ENCODE data around the gene TRIP13. TPM values are rescaled to one million over a fixed set of nuclear protein-coding genes. Genes with fewer than 3 reads are reported as not detected.

The TRIP13 gene
- total RNA-seq, 1 donor from 2014 or later = 11.9 TPM

- peaks cover 26% of the 10 kb centered on the region for H3K36me3 Mint-ChIP-seq (ENCODE audit: insufficient read depth)
- no peak for DNase-seq (ENCODE audit: low spot score, unreplicated experiment)
- H3K27ac Mint-ChIP-seq = no peak overlapping the region
- TF ChIP-seq, protein P1, sequence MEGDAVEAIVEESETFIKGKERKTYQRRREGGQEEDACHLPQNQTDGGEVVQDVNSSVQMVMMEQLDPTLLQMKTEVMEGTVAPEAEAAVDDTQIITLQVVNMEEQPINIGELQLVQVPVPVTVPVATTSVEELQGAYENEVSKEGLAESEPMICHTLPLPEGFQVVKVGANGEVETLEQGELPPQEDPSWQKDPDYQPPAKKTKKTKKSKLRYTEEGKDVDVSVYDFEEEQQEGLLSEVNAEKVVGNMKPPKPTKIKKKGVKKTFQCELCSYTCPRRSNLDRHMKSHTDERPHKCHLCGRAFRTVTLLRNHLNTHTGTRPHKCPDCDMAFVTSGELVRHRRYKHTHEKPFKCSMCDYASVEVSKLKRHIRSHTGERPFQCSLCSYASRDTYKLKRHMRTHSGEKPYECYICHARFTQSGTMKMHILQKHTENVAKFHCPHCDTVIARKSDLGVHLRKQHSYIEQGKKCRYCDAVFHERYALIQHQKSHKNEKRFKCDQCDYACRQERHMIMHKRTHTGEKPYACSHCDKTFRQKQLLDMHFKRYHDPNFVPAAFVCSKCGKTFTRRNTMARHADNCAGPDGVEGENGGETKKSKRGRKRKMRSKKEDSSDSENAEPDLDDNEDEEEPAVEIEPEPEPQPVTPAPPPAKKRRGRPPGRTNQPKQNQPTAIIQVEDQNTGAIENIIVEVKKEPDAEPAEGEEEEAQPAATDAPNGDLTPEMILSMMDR (IDR thresholded peaks at IDR 0.05; ENCODE audit: unreplicated experiment) = no peak
- H3K9me3 Mint-ChIP-seq (ENCODE audit: low read depth) = no peaks in the 10 kb centered on the region
- no peaks in the 10 kb centered on the region for H3K27me3 Mint-ChIP-seq
- peaks cover 3% of the 10 kb centered on the region for H3K4me1 Mint-ChIP-seq (ENCODE audit: low read depth)
- no peak overlapping the region for H3K4me3 Mint-ChIP-seq (ENCODE audit: low read depth)
These were observed 6.6 kb upstream of the TRIP13 start for GRCh38 chr5:886036-886435.

DNA sequence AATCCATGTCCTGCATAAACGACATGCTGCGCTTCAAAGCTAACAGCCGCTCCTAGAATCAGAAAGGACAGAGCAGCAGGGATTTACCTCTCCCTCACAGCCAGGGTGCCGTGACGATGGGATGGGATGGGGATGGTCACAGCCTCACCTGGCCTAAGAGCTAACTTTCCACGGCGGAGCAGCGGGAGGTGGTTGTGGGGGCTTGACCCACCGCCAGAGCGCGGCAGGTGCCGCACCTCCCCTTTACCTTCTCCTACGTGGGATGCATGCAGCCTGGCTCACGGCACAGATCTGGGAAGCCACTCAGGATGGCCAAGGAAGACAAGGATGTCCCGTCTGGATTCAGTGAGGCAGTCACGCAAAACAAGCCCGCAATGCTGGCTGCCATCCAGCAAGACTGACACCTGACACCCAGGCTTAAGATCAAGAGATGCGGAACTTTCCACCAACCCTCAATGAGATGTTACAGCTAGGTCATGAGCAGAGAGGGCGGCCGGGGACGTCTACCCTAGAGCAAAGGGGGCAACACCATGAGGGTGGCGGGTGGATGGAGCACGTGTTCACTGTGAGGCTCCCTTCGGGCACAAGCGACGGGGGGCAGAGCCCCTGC lies 5.9 kb upstream of the TRIP13 start:
- TF ChIP-seq, protein P1 (IDR thresholded peaks at IDR 0.05; ENCODE audit: unreplicated experiment) = no peak
- H3K4me3 Mint-ChIP-seq (ENCODE audit: low read depth) = no peak overlapping the region
- H3K9me3 Mint-ChIP-seq (ENCODE audit: low read depth) = no peaks in the 10 kb centered on the region
- H3K27ac Mint-ChIP-seq = no peak overlapping the region
- peaks cover 7% of the 10 kb centered on the region for H3K4me1 Mint-ChIP-seq (ENCODE audit: low read depth)
- no peak for DNase-seq (ENCODE audit: low spot score, unreplicated experiment)
- H3K36me3 Mint-ChIP-seq (ENCODE audit: insufficient read depth) = peaks cover 29% of the 10 kb centered on the region
- no peaks in the 10 kb centered on the region for H3K27me3 Mint-ChIP-seq

GRCh38 chr5:887947-888637 lies 4.6 kb upstream of the TRIP13 start:
- H3K9me3 Mint-ChIP-seq (ENCODE audit: low read depth) = no peaks in the 10 kb centered on the region
- H3K27ac Mint-ChIP-seq = no peak overlapping the region
- no peaks in the 10 kb centered on the region for H3K27me3 Mint-ChIP-seq
- H3K36me3 Mint-ChIP-seq (ENCODE audit: insufficient read depth) = peaks cover 17% of the 10 kb centered on the region
- no peak overlapping the region for H3K4me3 Mint-ChIP-seq (ENCODE audit: low read depth)
- H3K4me1 Mint-ChIP-seq (ENCODE audit: low read depth) = peaks cover 8% of the 10 kb centered on the region
- no peak for DNase-seq (ENCODE audit: low spot score, unreplicated experiment)
- TF ChIP-seq, protein P1 (IDR thresholded peaks at IDR 0.05; ENCODE audit: unreplicated experiment) = no peak

GRCh38 chr5:888638-889035 lies 4.0 kb upstream of the TRIP13 start:
- Mint-ChIP-seq H3K36me3 (ENCODE audit: insufficient read depth) (peaks cover 14% of the 10 kb centered on the region), H3K4me3 (ENCODE audit: low read depth) (no peak overlapping the region), H3K9me3 (ENCODE audit: low read depth) (no peaks in the 10 kb centered on the region), H3K27ac (no peak overlapping the region), H3K4me1 (ENCODE audit: low read depth) (peaks cover 12% of the 10 kb centered on the region), H3K27me3 (no peaks in the 10 kb centered on the region)
- no peak for DNase-seq (ENCODE audit: low spot score, unreplicated experiment)
- TF ChIP-seq, protein P1 (IDR thresholded peaks at IDR 0.05; ENCODE audit: unreplicated experiment) = no peak

DNA sequence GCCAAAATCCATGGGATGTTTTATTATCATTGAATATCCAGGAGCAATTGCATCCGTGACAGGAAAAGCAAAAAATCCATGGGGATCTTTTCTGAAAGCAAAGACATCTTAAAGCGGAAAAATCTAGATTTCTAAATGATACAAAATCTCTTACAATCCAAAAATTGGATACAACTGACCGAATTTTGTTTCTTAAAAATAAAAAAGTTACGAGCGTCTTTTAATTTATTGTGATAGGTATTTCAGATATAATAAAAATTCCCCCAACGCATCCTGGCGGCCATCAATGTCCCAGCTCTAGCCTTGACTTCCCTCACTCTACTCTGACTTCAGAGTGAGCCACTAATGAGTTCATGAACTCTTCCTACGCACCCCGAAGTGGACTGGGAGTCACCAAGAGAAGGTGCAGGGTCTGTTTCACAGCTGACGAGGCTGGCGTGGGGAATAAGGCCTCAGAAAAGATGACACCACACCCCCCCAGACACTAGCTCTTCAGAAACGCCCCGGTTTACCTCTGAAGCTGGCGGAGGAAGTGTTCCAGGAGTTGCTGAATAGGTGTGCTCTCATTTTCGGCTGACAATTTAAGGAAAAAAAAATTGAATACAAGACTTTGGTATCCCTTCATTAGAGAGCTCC lies 3.5 kb upstream of the TRIP13 start:
- Mint-ChIP-seq H3K27me3 (no peaks in the 10 kb centered on the region), H3K36me3 (ENCODE audit: insufficient read depth) (peaks cover 14% of the 10 kb centered on the region), H3K4me3 (ENCODE audit: low read depth) (no peak overlapping the region)

More for the DNA sequence above, 3.5 kb upstream of the TRIP13 start:
- Mint-ChIP-seq H3K27ac (no peak overlapping the region), H3K4me1 (ENCODE audit: low read depth) (peaks cover 14% of the 10 kb centered on the region), H3K9me3 (ENCODE audit: low read depth) (no peaks in the 10 kb centered on the region)
- TF ChIP-seq, protein P1 (IDR thresholded peaks at IDR 0.05; ENCODE audit: unreplicated experiment) = no peak
- no peak for DNase-seq (ENCODE audit: low spot score, unreplicated experiment)

Measured in progenitor cell of endocrine pancreas (in vitro differentiated cells).